ENCODE measurements around the gene TMEM52. TPM values are rescaled to one million over a fixed set of nuclear protein-coding genes. Genes with fewer than 3 reads are reported as not detected.

The TMEM52 gene
- polyA plus RNA-seq, 2 donors: 2.1 TPM

- Histone ChIP-seq H3K27me3 (ENCODE audit: control insufficient read depth in 1 of 2, insufficient read depth in 2 of 2, low read length in 2 of 2) (no peaks in the 10 kb centered on the region), H3K4me1 (ENCODE audit: control insufficient read depth in 2 of 2, insufficient read depth in 2 of 2, low read length in 1 of 2) (peaks cover 0 to 5% of the 10 kb centered on the region in 2 donors), H3K4me3 (ENCODE audit: low read depth in 1 of 2, low read length in 2 of 2) (no peak overlapping the region), H3K36me3 (ENCODE audit: control insufficient read depth in 2 of 2, insufficient read depth in 2 of 2, low read length in 1 of 2) (no peaks in the 10 kb centered on the region), H3K9me3 (ENCODE audit: control insufficient read depth in 2 of 2, insufficient read depth in 1 of 2, low read depth in 1 of 2, low read length in 1 of 2) (no peaks in the 10 kb centered on the region), H3K27ac (ENCODE audit: low read depth in 2 of 2, low read length in 1 of 2) (no peak overlapping the region)
- 4 to 8% methylated on average over 21 to 23 of the region's 23 CpGs for WGBS, 2 donors
Observed at GRCh38 chr1:1959840-1960479, 40.9 kb upstream of the TMEM52 start.

GRCh38 chr1:1959459-1959839 is 40.4 kb upstream of the TMEM52 start:
- Histone ChIP-seq H3K27me3 (ENCODE audit: control insufficient read depth in 1 of 2, insufficient read depth in 2 of 2, low read length in 2 of 2) (no peaks in the 10 kb centered on the region), H3K9me3 (ENCODE audit: control insufficient read depth in 2 of 2, insufficient read depth in 1 of 2, low read depth in 1 of 2, low read length in 1 of 2) (no peaks in the 10 kb centered on the region), H3K27ac (ENCODE audit: low read depth in 2 of 2, low read length in 1 of 2) (no peak overlapping the region), H3K4me3 (ENCODE audit: low read depth in 1 of 2, low read length in 2 of 2) (no peak overlapping the region), H3K4me1 (ENCODE audit: control insufficient read depth in 2 of 2, insufficient read depth in 2 of 2, low read length in 1 of 2) (peaks cover 0 to 5% of the 10 kb centered on the region in 2 donors), H3K36me3 (ENCODE audit: control insufficient read depth in 2 of 2, insufficient read depth in 2 of 2, low read length in 1 of 2) (no peaks in the 10 kb centered on the region)
- WGBS, 2 donors: 73 to 79% methylated on average over 12 of the region's 12 CpGs

GRCh38 chr1:1958071-1958541 is 39.0 kb upstream of the TMEM52 start:
- 69 to 78% methylated on average over 29 of the region's 29 CpGs for WGBS, 2 donors
- H3K4me3 ChIP-seq (ENCODE audit: low read depth in 1 of 2, low read length in 2 of 2): no peak overlapping the region
- peaks cover 0 to 5% of the 10 kb centered on the region in 2 donors for H3K4me1 ChIP-seq (ENCODE audit: control insufficient read depth in 2 of 2, insufficient read depth in 2 of 2, low read length in 1 of 2)
- no peak overlapping the region for H3K27ac ChIP-seq (ENCODE audit: low read depth in 2 of 2, low read length in 1 of 2)
- no peaks in the 10 kb centered on the region for H3K9me3 ChIP-seq (ENCODE audit: control insufficient read depth in 2 of 2, insufficient read depth in 1 of 2, low read depth in 1 of 2, low read length in 1 of 2)
- H3K27me3 ChIP-seq (ENCODE audit: control insufficient read depth in 1 of 2, insufficient read depth in 2 of 2, low read length in 2 of 2): no peaks in the 10 kb centered on the region
- H3K36me3 ChIP-seq (ENCODE audit: control insufficient read depth in 2 of 2, insufficient read depth in 2 of 2, low read length in 1 of 2): no peaks in the 10 kb centered on the region

GRCh38 chr1:1957533-1957961 is 38.5 kb upstream of the TMEM52 start:
- H3K27ac ChIP-seq (ENCODE audit: low read depth in 2 of 2, low read length in 1 of 2): no peak overlapping the region
- WGBS, 2 donors: 84% methylated on average over 22 of the region's 22 CpGs
- H3K9me3 ChIP-seq (ENCODE audit: control insufficient read depth in 2 of 2, insufficient read depth in 1 of 2, low read depth in 1 of 2, low read length in 1 of 2): no peaks in the 10 kb centered on the region
- H3K4me3 ChIP-seq (ENCODE audit: low read depth in 1 of 2, low read length in 2 of 2): no peak overlapping the region
- no peaks in the 10 kb centered on the region for H3K36me3 ChIP-seq (ENCODE audit: control insufficient read depth in 2 of 2, insufficient read depth in 2 of 2, low read length in 1 of 2)
- peaks cover 0 to 5% of the 10 kb centered on the region in 2 donors for H3K4me1 ChIP-seq (ENCODE audit: control insufficient read depth in 2 of 2, insufficient read depth in 2 of 2, low read length in 1 of 2)
- H3K27me3 ChIP-seq (ENCODE audit: control insufficient read depth in 1 of 2, insufficient read depth in 2 of 2, low read length in 2 of 2): no peaks in the 10 kb centered on the region

GRCh38 chr1:1956586-1957532 is 37.8 kb upstream of the TMEM52 start:
- Histone ChIP-seq H3K27ac (ENCODE audit: low read depth in 2 of 2, low read length in 1 of 2) (no peak overlapping the region), H3K9me3 (ENCODE audit: control insufficient read depth in 2 of 2, insufficient read depth in 1 of 2, low read depth in 1 of 2, low read length in 1 of 2) (no peaks in the 10 kb centered on the region), H3K4me3 (ENCODE audit: low read depth in 1 of 2, low read length in 2 of 2) (no peak overlapping the region), H3K4me1 (ENCODE audit: control insufficient read depth in 2 of 2, insufficient read depth in 2 of 2, low read length in 1 of 2) (peaks cover 0 to 5% of the 10 kb centered on the region in 2 donors), H3K36me3 (ENCODE audit: control insufficient read depth in 2 of 2, insufficient read depth in 2 of 2, low read length in 1 of 2) (no peaks in the 10 kb centered on the region), H3K27me3 (ENCODE audit: control insufficient read depth in 1 of 2, insufficient read depth in 2 of 2, low read length in 2 of 2) (no peaks in the 10 kb centered on the region)
- WGBS, 2 donors: 92% methylated on average over 38 of the region's 38 CpGs

GRCh38 chr1:1956101-1956500 is 37.0 kb upstream of the TMEM52 start:
- H3K27ac ChIP-seq (ENCODE audit: low read depth in 2 of 2, low read length in 1 of 2): no peak overlapping the region
- 69 to 79% methylated on average over 7 of the region's 7 CpGs for WGBS, 2 donors
- no peaks in the 10 kb centered on the region for H3K27me3 ChIP-seq (ENCODE audit: control insufficient read depth in 1 of 2, insufficient read depth in 2 of 2, low read length in 2 of 2)
- H3K9me3 ChIP-seq (ENCODE audit: control insufficient read depth in 2 of 2, insufficient read depth in 1 of 2, low read depth in 1 of 2, low read length in 1 of 2): no peaks in the 10 kb centered on the region
- H3K4me1 ChIP-seq (ENCODE audit: control insufficient read depth in 2 of 2, insufficient read depth in 2 of 2, low read length in 1 of 2): peaks cover 0 to 5% of the 10 kb centered on the region in 2 donors
- H3K36me3 ChIP-seq (ENCODE audit: control insufficient read depth in 2 of 2, insufficient read depth in 2 of 2, low read length in 1 of 2): no peaks in the 10 kb centered on the region
- no peak overlapping the region for H3K4me3 ChIP-seq (ENCODE audit: low read depth in 1 of 2, low read length in 2 of 2)

- Histone ChIP-seq H3K4me1 (ENCODE audit: control insufficient read depth in 2 of 2, insufficient read depth in 2 of 2, low read length in 1 of 2) (peaks cover 0 to 5% of the 10 kb centered on the region in 2 donors), H3K36me3 (ENCODE audit: control insufficient read depth in 2 of 2, insufficient read depth in 2 of 2, low read length in 1 of 2) (no peaks in the 10 kb centered on the region), H3K27ac (ENCODE audit: low read depth in 2 of 2, low read length in 1 of 2) (no peak overlapping the region), H3K4me3 (ENCODE audit: low read depth in 1 of 2, low read length in 2 of 2) (no peak overlapping the region), H3K27me3 (ENCODE audit: control insufficient read depth in 1 of 2, insufficient read depth in 2 of 2, low read length in 2 of 2) (no peaks in the 10 kb centered on the region), H3K9me3 (ENCODE audit: control insufficient read depth in 2 of 2, insufficient read depth in 1 of 2, low read depth in 1 of 2, low read length in 1 of 2) (no peaks in the 10 kb centered on the region)
- WGBS, 2 donors: 68 to 81% methylated on average over 14 of the region's 14 CpGs
Observed at GRCh38 chr1:1955621-1956094, 36.6 kb upstream of the TMEM52 start.

GRCh38 chr1:1954831-1955441 is 35.9 kb upstream of the TMEM52 start:
- H3K9me3 ChIP-seq (ENCODE audit: control insufficient read depth in 2 of 2, insufficient read depth in 1 of 2, low read depth in 1 of 2, low read length in 1 of 2): no peaks in the 10 kb centered on the region
- peaks cover 0 to 3% of the 10 kb centered on the region in 2 donors for H3K4me1 ChIP-seq (ENCODE audit: control insufficient read depth in 2 of 2, insufficient read depth in 2 of 2, low read length in 1 of 2)
- 86 to 91% methylated on average over 45 to 46 of the region's 46 CpGs for whole genome bisulfite sequencing, 2 donors
- H3K27ac ChIP-seq (ENCODE audit: low read depth in 2 of 2, low read length in 1 of 2): no peak overlapping the region
- no peak overlapping the region for H3K4me3 ChIP-seq (ENCODE audit: low read depth in 1 of 2, low read length in 2 of 2)
- H3K36me3 ChIP-seq (ENCODE audit: control insufficient read depth in 2 of 2, insufficient read depth in 2 of 2, low read length in 1 of 2): no peaks in the 10 kb centered on the region
- no peaks in the 10 kb centered on the region for H3K27me3 ChIP-seq (ENCODE audit: control insufficient read depth in 1 of 2, insufficient read depth in 2 of 2, low read length in 2 of 2)

- no peaks in the 10 kb centered on the region for H3K36me3 ChIP-seq (ENCODE audit: control insufficient read depth in 2 of 2, insufficient read depth in 2 of 2, low read length in 1 of 2)
- no peaks in the 10 kb centered on the region for H3K9me3 ChIP-seq (ENCODE audit: control insufficient read depth in 2 of 2, insufficient read depth in 1 of 2, low read depth in 1 of 2, low read length in 1 of 2)
- H3K27ac ChIP-seq (ENCODE audit: low read depth in 2 of 2, low read length in 1 of 2): no peak overlapping the region
- WGBS, 2 donors: 86 to 88% methylated on average over 9 of the region's 9 CpGs
- H3K27me3 ChIP-seq (ENCODE audit: control insufficient read depth in 1 of 2, insufficient read depth in 2 of 2, low read length in 2 of 2): no peaks in the 10 kb centered on the region
- no peaks in the 10 kb centered on the region for H3K4me1 ChIP-seq (ENCODE audit: control insufficient read depth in 2 of 2, insufficient read depth in 2 of 2, low read length in 1 of 2)
- no peak overlapping the region for H3K4me3 ChIP-seq (ENCODE audit: low read depth in 1 of 2, low read length in 2 of 2)
Observed at GRCh38 chr1:1954015-1954414, 34.9 kb upstream of the TMEM52 start.

All from esophagus (tissue), 2 donors.